ENCODE measurements around the gene MYO1D.

MYO1D gene

GRCh38 chr17:32727681-32728080, 149.2 kb downstream of the MYO1D start:
- ATAC-seq = no peak
- TF ChIP-seq CSDC2 (CRISPR knock-in tag; IDR thresholded peaks at IDR 0.05) (no peak), POU6F1 (CRISPR knock-in tag; IDR thresholded peaks at IDR 0.05; ENCODE audit: borderline replicate concordance, low read depth) (no peak), TOX (CRISPR knock-in tag; IDR thresholded peaks at IDR 0.05; ENCODE audit: borderline replicate concordance) (no peak), ZNF8 (CRISPR knock-in tag; IDR thresholded peaks at IDR 0.05) (no peak), TCF4 (CRISPR knock-in tag; IDR thresholded peaks at IDR 0.05; ENCODE audit: borderline replicate concordance) (no peak), ARNTL (CRISPR knock-in tag; IDR thresholded peaks at IDR 0.05; ENCODE audit: borderline replicate concordance, low read depth) (no peak), ZC3H10 (CRISPR knock-in tag; IDR thresholded peaks at IDR 0.05) (no peak), ISL1 (CRISPR knock-in tag; IDR thresholded peaks at IDR 0.05) (no peak), CREB5 (CRISPR knock-in tag; IDR thresholded peaks at IDR 0.05; ENCODE audit: low read depth) (no peak), SNAI2 (CRISPR knock-in tag; IDR thresholded peaks at IDR 0.05) (no peak), GLIS3 (CRISPR knock-in tag; IDR thresholded peaks at IDR 0.05) (no peak), OSR1 (CRISPR knock-in tag; IDR thresholded peaks at IDR 0.05) (no peak)

- TF ChIP-seq TCF4 (CRISPR knock-in tag; IDR thresholded peaks at IDR 0.05; ENCODE audit: borderline replicate concordance) (no peak), ISL1 (CRISPR knock-in tag; IDR thresholded peaks at IDR 0.05) (no peak), ARNTL (CRISPR knock-in tag; IDR thresholded peaks at IDR 0.05; ENCODE audit: borderline replicate concordance, low read depth) (no peak), PATZ1 (CRISPR knock-in tag; IDR thresholded peaks at IDR 0.05; ENCODE audit: borderline replicate concordance) (no peak), PPARA (CRISPR knock-in tag; IDR thresholded peaks at IDR 0.05; ENCODE audit: borderline replicate concordance) (no peak), ZFP30 (CRISPR knock-in tag; IDR thresholded peaks at IDR 0.05) (no peak), SNAI2 (CRISPR knock-in tag; IDR thresholded peaks at IDR 0.05) (no peak), ESRRG (CRISPR knock-in tag; IDR thresholded peaks at IDR 0.05) (no peak), ZC3H10 (CRISPR knock-in tag; IDR thresholded peaks at IDR 0.05) (no peak), CREB5 (CRISPR knock-in tag; IDR thresholded peaks at IDR 0.05; ENCODE audit: low read depth) (no peak), ZNF70 (CRISPR knock-in tag; IDR thresholded peaks at IDR 0.05) (no peak), ZNF8 (CRISPR knock-in tag; IDR thresholded peaks at IDR 0.05) (no peak), ZNF565 (CRISPR knock-in tag; conservative IDR thresholded peaks at IDR 0.05; ENCODE audit: low read depth) (no peak), POU6F1 (CRISPR knock-in tag; IDR thresholded peaks at IDR 0.05; ENCODE audit: borderline replicate concordance, low read depth) (no peak), CSDC2 (CRISPR knock-in tag; IDR thresholded peaks at IDR 0.05) (no peak), TOX (CRISPR knock-in tag; IDR thresholded peaks at IDR 0.05; ENCODE audit: borderline replicate concordance) (no peak), OSR1 (CRISPR knock-in tag; IDR thresholded peaks at IDR 0.05) (no peak), GLIS3 (CRISPR knock-in tag; IDR thresholded peaks at IDR 0.05) (no peak)
- no peak for ATAC-seq
Observed at GRCh38 chr17:32725697-32726096, 151.2 kb downstream of the MYO1D start.

GRCh38 chr17:32723310-32723955, 153.5 kb downstream of the MYO1D start:
- no peak for ATAC-seq

GRCh38 chr17:32722733-32723132, 154.2 kb downstream of the MYO1D start:
- ATAC-seq = no peak
- TF ChIP-seq ISL1 (CRISPR knock-in tag; IDR thresholded peaks at IDR 0.05) (no peak), ZNF70 (CRISPR knock-in tag; IDR thresholded peaks at IDR 0.05) (no peak), SNAI2 (CRISPR knock-in tag; IDR thresholded peaks at IDR 0.05) (no peak), ZFP3 (CRISPR knock-in tag; IDR thresholded peaks at IDR 0.05) (no peak), PATZ1 (CRISPR knock-in tag; IDR thresholded peaks at IDR 0.05; ENCODE audit: borderline replicate concordance) (no peak), ZNF565 (CRISPR knock-in tag; conservative IDR thresholded peaks at IDR 0.05; ENCODE audit: low read depth) (no peak), GLIS3 (CRISPR knock-in tag; IDR thresholded peaks at IDR 0.05) (no peak), TCF4 (CRISPR knock-in tag; IDR thresholded peaks at IDR 0.05; ENCODE audit: borderline replicate concordance) (no peak), POU6F1 (CRISPR knock-in tag; IDR thresholded peaks at IDR 0.05; ENCODE audit: borderline replicate concordance, low read depth) (no peak), CSDC2 (CRISPR knock-in tag; IDR thresholded peaks at IDR 0.05) (no peak), PPARA (CRISPR knock-in tag; IDR thresholded peaks at IDR 0.05; ENCODE audit: borderline replicate concordance) (no peak), ZNF8 (CRISPR knock-in tag; IDR thresholded peaks at IDR 0.05) (no peak), ZC3H10 (CRISPR knock-in tag; IDR thresholded peaks at IDR 0.05) (no peak), ESRRG (CRISPR knock-in tag; IDR thresholded peaks at IDR 0.05) (no peak), BACH2 (CRISPR knock-in tag; IDR thresholded peaks at IDR 0.05; ENCODE audit: borderline replicate concordance) (no peak), ARNTL (CRISPR knock-in tag; IDR thresholded peaks at IDR 0.05; ENCODE audit: borderline replicate concordance, low read depth) (no peak), OSR1 (CRISPR knock-in tag; IDR thresholded peaks at IDR 0.05) (no peak)

More at GRCh38 chr17:32723310-32723955, 153.5 kb downstream of the MYO1D start:
- TF ChIP-seq TOX (CRISPR knock-in tag; IDR thresholded peaks at IDR 0.05; ENCODE audit: borderline replicate concordance) = no peak
- TF ChIP-seq SNAI2 (CRISPR knock-in tag; IDR thresholded peaks at IDR 0.05) = no peak
- no peak for TF ChIP-seq GLIS3 (CRISPR knock-in tag; IDR thresholded peaks at IDR 0.05)
